WTC11 (cell line): Measurements from ENCODE around the gene ABHD3. TPM values are rescaled to one million over a fixed set of nuclear protein-coding genes. Genes with fewer than 3 reads are reported as not detected.

ENCODE experiments used
- microRNA-seq: library from miRNA; unstranded; fragments of <30 nt; microRNA quantifications from one replicate; pipeline ENCODE4 v1.2.0, GENCODE V29; 2022; ENCODE audit warnings: borderline number of aligned reads
- total RNA-seq: library from RNA; stranded (reverse); gene quantifications from 3 replicates; pipeline ENCODE4 v1.2.3, GENCODE V29; 2021

Gene ABHD3
- total RNA-seq, 1 experiment from 2014 or later, result 11.1 TPM

Small RNAs within 50 kb of the gene (microRNA-seq; reads per million reads assigned to microRNA genes)
- gene MIR320C1, result 1.0 reads per million

Other genes with a start within 250 kb of the ABHD3 start
- 35.2 to 46.5 TPM (median 35.5 TPM) in 3 replicates for gene ESCO1, start 104.1 kb downstream of the ABHD3 start, total RNA-seq
- gene SNRPD1, start 92.5 kb downstream of the ABHD3 start, total RNA-seq, result 136 to 140 TPM (median 137 TPM) in 3 replicates
- 57.6 to 63.9 TPM (median 58.8 TPM) in 3 replicates for gene MIB1, start 36.0 kb upstream of the ABHD3 start, total RNA-seq